ENCODE data around the gene CADPS2.
A peak's percentile ranks its signal among the peaks of the same experiment; 100 is the strongest.

CADPS2 gene

DNA sequence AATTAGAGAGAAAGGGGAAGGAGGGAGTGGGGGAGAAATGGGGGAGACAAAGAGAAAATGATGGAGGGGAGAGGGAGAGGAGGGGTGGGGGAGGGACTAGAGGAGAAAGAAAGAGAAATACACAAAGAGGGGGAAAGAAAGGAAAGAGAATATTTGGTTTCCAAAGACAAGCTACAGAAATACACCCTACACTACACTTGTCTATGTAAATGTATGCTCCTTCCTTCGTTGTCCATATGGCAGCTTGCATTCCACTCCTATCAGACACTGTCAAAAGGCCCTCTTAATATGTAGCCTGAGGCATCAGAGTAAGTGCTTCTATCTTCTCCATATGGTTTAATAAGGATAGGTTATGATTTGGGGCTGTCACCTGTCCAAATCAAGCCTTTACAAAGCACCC is 488.9 kb downstream of the CADPS2 start:
- no peak overlapping the region for H3K27ac ChIP-seq

DNA sequence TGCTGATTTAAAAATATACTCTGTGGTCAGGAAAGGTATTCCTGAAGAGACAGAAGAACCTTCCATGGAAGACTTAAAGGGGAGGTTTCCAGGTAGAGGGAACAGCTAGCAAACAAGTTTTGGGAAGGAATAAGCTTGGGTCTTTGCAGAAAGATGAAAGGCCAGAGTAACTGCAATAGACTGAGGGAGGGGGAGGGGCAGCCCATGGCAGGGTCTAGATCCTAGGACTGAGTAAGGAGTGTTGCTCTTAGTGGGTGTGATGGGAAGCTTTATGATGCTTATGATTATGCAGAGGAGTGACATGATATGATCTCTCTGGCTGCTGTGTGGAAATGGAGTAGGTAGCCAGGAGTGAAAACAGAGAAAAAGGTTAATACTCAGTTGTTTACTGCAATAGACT is 491.7 kb downstream of the CADPS2 start:
- TF ChIP-seq, protein P1, sequence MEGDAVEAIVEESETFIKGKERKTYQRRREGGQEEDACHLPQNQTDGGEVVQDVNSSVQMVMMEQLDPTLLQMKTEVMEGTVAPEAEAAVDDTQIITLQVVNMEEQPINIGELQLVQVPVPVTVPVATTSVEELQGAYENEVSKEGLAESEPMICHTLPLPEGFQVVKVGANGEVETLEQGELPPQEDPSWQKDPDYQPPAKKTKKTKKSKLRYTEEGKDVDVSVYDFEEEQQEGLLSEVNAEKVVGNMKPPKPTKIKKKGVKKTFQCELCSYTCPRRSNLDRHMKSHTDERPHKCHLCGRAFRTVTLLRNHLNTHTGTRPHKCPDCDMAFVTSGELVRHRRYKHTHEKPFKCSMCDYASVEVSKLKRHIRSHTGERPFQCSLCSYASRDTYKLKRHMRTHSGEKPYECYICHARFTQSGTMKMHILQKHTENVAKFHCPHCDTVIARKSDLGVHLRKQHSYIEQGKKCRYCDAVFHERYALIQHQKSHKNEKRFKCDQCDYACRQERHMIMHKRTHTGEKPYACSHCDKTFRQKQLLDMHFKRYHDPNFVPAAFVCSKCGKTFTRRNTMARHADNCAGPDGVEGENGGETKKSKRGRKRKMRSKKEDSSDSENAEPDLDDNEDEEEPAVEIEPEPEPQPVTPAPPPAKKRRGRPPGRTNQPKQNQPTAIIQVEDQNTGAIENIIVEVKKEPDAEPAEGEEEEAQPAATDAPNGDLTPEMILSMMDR (conservative IDR thresholded peaks at IDR 0.05; ENCODE audit: low read depth), result no peak
- DNase-seq (ENCODE audit: low spot score), result no peak
- H3K27ac ChIP-seq, result no peak overlapping the region
- ChIA-PET CTCF (interaction anchor here (1.0 kb wide), 1 partner anchor 8 kb away, joined by 3 read pairs; no protein-coding TSS in a partner anchor), POLR2A (ENCODE audit: low non-redundant PET) (no interaction called here)

More for the DNA sequence above, 488.9 kb downstream of the CADPS2 start:
- TF ChIP-seq, protein P1 (conservative IDR thresholded peaks at IDR 0.05; ENCODE audit: low read depth), result no peak
- ChIA-PET POLR2A (ENCODE audit: low non-redundant PET) (no interaction called here), CTCF (no interaction called here)
- DNase-seq (ENCODE audit: low spot score), result no peak

DNA sequence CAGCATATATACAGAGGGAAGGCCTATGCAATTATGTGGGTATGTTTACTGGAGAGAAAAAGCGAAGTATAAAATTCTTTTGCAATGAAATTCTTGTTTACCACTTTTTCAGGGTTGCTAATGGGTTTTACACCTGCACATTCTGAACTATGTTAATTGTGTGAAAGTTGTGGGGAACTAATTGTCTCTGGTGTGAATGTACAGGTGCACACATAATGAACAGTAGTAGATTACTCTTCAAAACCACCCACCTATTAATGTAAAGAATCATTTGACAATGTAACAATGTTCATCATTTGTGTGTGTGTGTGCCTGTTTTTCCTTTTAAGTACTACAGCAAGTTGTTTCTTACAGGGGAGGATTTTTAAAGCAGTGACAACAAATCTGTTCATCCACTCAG is 501.7 kb downstream of the CADPS2 start:
- POLR2A ChIA-PET (ENCODE audit: low non-redundant PET), result no interaction called here
- H3K27ac ChIP-seq, result no peak overlapping the region
- TF ChIP-seq, protein P1 (conservative IDR thresholded peaks at IDR 0.05; ENCODE audit: low read depth), result no peak
- CTCF ChIA-PET, result no interaction called here
- no peak for DNase-seq (ENCODE audit: low spot score)

DNA sequence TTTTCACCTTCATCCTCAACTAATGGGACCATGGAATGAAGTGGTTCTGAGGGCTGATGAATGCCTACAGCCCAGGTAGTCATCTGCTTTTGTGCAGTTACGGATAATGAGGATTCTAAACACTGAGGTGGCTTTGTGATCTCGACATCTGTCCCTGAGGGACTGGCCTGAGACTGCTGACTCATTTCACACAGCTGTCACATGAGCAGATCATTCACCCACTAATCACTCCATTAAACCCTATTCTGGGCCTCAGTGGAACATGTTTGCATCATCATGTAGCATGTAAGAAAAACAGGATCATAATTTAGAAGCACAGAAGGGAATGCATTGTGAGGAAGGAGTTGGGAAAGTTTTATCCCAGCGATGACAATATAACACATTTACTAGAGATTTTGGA is 502.3 kb downstream of the CADPS2 start:
- no peak for DNase-seq (ENCODE audit: low spot score)

DNA sequence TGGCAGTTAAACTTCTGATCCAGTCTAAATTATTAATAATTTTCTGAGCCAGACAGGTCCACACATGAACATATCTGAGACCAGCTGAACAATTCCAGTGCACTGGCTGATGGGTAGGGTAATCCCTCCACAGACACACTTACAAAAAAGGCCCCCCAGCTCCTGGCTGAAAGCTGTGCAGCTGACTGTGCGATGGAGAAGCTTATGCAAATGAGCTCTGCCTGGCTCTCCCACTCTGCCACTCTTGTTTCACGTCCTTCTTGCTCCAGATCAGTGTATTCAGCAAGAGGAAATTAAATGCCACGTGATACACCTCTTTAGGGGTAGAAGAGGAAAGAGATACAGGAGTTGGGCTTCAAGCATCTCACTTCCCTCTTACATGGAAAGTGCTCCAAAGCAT is 505.3 kb downstream of the CADPS2 start:
- CTCF ChIA-PET, result no interaction called here
- POLR2A ChIA-PET (ENCODE audit: low non-redundant PET), result no interaction called here
- DNase-seq (ENCODE audit: low spot score), result no peak
- H3K27ac ChIP-seq, result no peak overlapping the region
- TF ChIP-seq, protein P1 (conservative IDR thresholded peaks at IDR 0.05; ENCODE audit: low read depth), result no peak

More for the DNA sequence above, 502.3 kb downstream of the CADPS2 start:
- POLR2A ChIA-PET (ENCODE audit: low non-redundant PET), result no interaction called here
- no peak overlapping the region for H3K27ac ChIP-seq
- TF ChIP-seq, protein P1 (conservative IDR thresholded peaks at IDR 0.05; ENCODE audit: low read depth), result no peak
- CTCF ChIA-PET, result no interaction called here

DNA sequence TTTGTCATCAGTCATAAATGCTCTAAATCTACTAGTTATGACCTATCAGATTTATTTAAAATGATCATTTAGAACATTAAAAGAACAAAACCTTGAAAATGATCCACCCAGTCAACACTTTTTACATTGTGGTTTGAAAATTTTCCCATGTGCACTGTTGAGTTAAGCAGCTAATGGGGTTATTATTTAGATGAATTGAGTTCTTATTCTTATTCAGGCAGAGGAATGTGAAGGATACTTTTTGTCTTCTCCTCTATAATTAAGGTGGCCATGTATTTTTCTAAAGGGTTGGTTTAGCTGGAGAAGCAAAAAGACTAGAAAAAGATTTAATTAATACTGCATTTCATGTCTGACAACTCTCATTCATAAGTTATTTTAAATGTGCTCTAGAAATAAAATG is 506.8 kb downstream of the CADPS2 start:
- ChIA-PET POLR2A (ENCODE audit: low non-redundant PET) (no interaction called here), CTCF (no interaction called here)
- DNase-seq (ENCODE audit: low spot score), result no peak
- TF ChIP-seq, protein P1 (conservative IDR thresholded peaks at IDR 0.05; ENCODE audit: low read depth), result 0 out of 2 replicates have a peak, but pooled peaks have one; percentile 3
- no peak overlapping the region for H3K27ac ChIP-seq

DNA sequence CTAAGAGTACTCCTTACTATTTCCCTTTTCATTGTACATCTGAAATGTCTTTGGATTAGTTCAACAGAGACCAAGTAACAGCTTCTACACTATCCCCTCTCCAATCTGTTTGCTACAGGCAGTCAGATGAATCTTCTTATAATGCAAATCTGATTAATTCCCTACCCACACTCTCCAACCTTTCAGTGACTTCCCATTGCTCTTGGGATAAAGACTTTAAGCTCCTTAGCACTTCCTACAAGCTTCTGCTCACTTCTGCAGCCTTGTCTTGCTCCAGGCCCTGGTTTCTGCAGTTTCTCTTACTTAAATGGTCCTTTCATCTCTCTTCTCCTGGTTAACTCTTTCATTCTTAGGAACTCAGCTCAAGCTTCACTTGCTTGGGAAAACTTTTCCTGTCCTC is 516.5 kb downstream of the CADPS2 start:
- CTCF ChIA-PET, result no interaction called here
- DNase-seq (ENCODE audit: low spot score), result no peak
- no peak overlapping the region for H3K27ac ChIP-seq
- TF ChIP-seq, protein P1 (conservative IDR thresholded peaks at IDR 0.05; ENCODE audit: low read depth), result no peak
- POLR2A ChIA-PET (ENCODE audit: low non-redundant PET), result no interaction called here
